ENCODE measurements around the gene RCN2.
"Not testable (repeated sequence)": the region's sequence is repeated elsewhere in the genome, so short reads cannot be mapped to it uniquely, and the experiment has no call there.

DNA sequence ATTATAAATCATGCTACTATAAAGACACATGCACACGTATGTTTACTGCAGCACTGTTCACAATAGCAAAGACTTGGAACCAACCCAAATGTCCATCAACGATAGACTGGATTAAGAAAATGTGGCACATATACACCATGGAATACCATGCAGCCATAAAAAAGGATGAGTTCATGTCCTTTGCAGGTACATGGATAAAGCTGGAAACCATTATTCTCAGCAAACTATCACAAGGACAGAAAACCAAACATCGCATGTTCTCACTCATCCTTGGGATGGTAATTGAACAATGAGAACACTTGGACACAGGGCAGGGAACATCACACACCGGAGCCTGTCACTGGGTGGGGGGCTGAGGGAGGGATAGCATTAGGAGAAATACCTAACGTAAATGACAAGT lies 38.7 kb upstream of the RCN2 start:
- TF ChIP-seq, protein P1, sequence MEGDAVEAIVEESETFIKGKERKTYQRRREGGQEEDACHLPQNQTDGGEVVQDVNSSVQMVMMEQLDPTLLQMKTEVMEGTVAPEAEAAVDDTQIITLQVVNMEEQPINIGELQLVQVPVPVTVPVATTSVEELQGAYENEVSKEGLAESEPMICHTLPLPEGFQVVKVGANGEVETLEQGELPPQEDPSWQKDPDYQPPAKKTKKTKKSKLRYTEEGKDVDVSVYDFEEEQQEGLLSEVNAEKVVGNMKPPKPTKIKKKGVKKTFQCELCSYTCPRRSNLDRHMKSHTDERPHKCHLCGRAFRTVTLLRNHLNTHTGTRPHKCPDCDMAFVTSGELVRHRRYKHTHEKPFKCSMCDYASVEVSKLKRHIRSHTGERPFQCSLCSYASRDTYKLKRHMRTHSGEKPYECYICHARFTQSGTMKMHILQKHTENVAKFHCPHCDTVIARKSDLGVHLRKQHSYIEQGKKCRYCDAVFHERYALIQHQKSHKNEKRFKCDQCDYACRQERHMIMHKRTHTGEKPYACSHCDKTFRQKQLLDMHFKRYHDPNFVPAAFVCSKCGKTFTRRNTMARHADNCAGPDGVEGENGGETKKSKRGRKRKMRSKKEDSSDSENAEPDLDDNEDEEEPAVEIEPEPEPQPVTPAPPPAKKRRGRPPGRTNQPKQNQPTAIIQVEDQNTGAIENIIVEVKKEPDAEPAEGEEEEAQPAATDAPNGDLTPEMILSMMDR (IDR thresholded peaks at IDR 0.05; ENCODE audit: extremely low read depth in 1 of 2, insufficient read depth in 1 of 2, low read depth in 1 of 2, low read length in 2 of 2) = not testable (repeated sequence)
- TF ChIP-seq EZH2 (IDR thresholded peaks at IDR 0.05; ENCODE audit: borderline replicate concordance, low read depth, low read length, severe bottlenecking); POLR2A (IDR thresholded peaks at IDR 0.05; ENCODE audit: low read depth, low read length); JUN (IDR thresholded peaks at IDR 0.05; ENCODE audit: borderline replicate concordance, insufficient read depth, insufficient read length, low read depth); FOS (IDR thresholded peaks at IDR 0.05; ENCODE audit: borderline replicate concordance, insufficient read depth, low read length); POLR2AphosphoS5 (IDR thresholded peaks at IDR 0.05; ENCODE audit: insufficient read depth, low read depth, low read length); GATA2 (IDR thresholded peaks at IDR 0.05; ENCODE audit: insufficient read depth, insufficient read length, low read depth, low read length): not testable (repeated sequence)
- TF ChIP-seq, protein P2, sequence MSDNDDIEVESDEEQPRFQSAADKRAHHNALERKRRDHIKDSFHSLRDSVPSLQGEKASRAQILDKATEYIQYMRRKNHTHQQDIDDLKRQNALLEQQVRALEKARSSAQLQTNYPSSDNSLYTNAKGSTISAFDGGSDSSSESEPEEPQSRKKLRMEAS (IDR thresholded peaks at IDR 0.05; ENCODE audit: insufficient read depth, insufficient read length) = not testable (repeated sequence)
